Muscle layer of colon (tissue), 2 donors: ENCODE measurements around the gene COCH.

Experiments used
- H3K27ac ChIP-seq: one replicate; pipeline ENCODE4 v1.7.0; 2013; ENCODE audit warnings: low read depth, mild to moderate bottlenecking, low read length, moderate library complexity
- H3K27me3 ChIP-seq, 2 donors: one replicate each; pipeline ENCODE4 v1.7.0; 2013; ENCODE audit warnings: low read length in 2 of 2, mild to moderate bottlenecking in 2 of 2; ENCODE audit not compliant: insufficient read depth in 2 of 2, control insufficient read depth in 1 of 2
- H3K36me3 ChIP-seq: one replicate; pipeline ENCODE4 v1.7.0; 2013; ENCODE audit warnings: mild to moderate bottlenecking, low read length; ENCODE audit not compliant: insufficient read depth
- H3K4me1 ChIP-seq: one replicate; pipeline ENCODE4 v1.7.0; 2013; ENCODE audit warnings: mild to moderate bottlenecking, low read length; ENCODE audit not compliant: insufficient read depth
- H3K4me3 ChIP-seq, 2 donors: one replicate each; pipeline ENCODE4 v1.7.0; 2013; ENCODE audit warnings: low read length in 2 of 2, low read depth in 1 of 2, mild to moderate bottlenecking in 1 of 2, moderate library complexity in 1 of 2
- H3K9ac ChIP-seq: one replicate; pipeline ENCODE4 v1.7.0; 2013; ENCODE audit warnings: low read length
- H3K9me3 ChIP-seq: one replicate; pipeline ENCODE4 v1.7.0; 2013; ENCODE audit warnings: mild to moderate bottlenecking, low read length
- donor health status: abdominal sarcoma.
- donor health status: Adenocarcinoma of cecum.

COCH gene

GRCh38 chr14:30874120-30874998, at the start of gene COCH:
Gene COCH (plus strand): TSS chr14:30874559. CDS start chr14:30874939, 380 bp downstream.
- Histone ChIP-seq H3K36me3 (no peaks in the 10 kb centered on the region), H3K9me3 (no peaks in the 10 kb centered on the region), H3K27ac (no peak within 1 kb of the TSS), H3K27me3 (peaks cover 17 to 34% of the 10 kb centered on the region in 2 donors), H3K4me3 (peak within 1 kb of the TSS; percentile 55 to 74), H3K9ac (no peak within 1 kb of the TSS), H3K4me1 (peaks cover 7% of the 10 kb centered on the region)

DNA sequence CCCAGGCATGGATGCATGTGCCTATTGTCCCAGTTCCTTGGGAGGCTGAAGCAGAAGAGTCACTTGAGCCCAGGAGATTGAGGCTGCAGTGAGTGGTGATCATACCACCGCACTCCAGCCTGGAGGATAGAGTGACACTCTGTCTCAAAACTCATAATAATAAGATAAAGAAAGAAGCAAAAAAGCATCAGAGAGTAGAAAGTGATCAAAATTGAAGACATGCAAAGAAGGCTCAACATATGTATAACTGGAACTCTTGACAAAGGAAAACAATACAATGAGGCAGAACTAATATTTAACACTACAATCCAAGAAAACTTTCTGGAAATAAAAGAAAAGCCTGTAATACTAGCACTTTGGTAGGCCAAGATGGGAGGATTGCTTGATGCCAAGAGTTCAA, 48.3 kb upstream of the COCH start:
- H3K36me3 ChIP-seq, result no peaks in the 10 kb centered on the region
- H3K27ac ChIP-seq, result no peak overlapping the region
- no peak overlapping the region for H3K4me3 ChIP-seq
- H3K4me1 ChIP-seq, result no peaks in the 10 kb centered on the region
- no peaks in the 10 kb centered on the region for H3K27me3 ChIP-seq
- peaks cover 5% of the 10 kb centered on the region for H3K9me3 ChIP-seq
- H3K9ac ChIP-seq, result no peak overlapping the region

- Histone ChIP-seq H3K4me3 (no peak overlapping the region), H3K9me3 (peaks cover 5% of the 10 kb centered on the region), H3K9ac (no peak overlapping the region), H3K27me3 (no peaks in the 10 kb centered on the region), H3K4me1 (no peaks in the 10 kb centered on the region), H3K27ac (no peak overlapping the region), H3K36me3 (no peaks in the 10 kb centered on the region)
Observed at GRCh38 chr14:30829853-30830252, 44.5 kb upstream of the COCH start.

DNA sequence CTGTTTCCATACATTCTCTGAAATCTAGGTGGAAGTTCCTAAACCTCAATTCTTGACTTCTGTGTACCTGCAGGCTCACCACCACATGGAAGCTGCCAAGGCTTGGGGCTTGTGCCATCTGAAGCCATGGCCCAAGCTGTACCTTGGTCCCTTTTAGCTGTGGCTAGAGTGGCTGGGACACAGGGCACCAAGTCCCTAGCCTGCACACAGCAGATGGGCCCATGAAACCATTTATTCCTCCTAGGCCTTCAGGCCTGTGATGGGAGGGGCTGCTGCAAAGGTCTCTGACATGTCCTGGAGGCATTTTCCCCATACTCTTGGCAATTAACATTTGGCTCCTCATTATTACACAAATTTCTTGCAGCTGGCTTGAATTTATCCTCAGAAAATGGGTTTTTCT, 40.0 kb upstream of the COCH start:
- no peaks in the 10 kb centered on the region for H3K4me1 ChIP-seq
- H3K4me3 ChIP-seq, result no peak overlapping the region
- H3K9me3 ChIP-seq, result no peaks in the 10 kb centered on the region
- no peak overlapping the region for H3K9ac ChIP-seq
- no peaks in the 10 kb centered on the region for H3K36me3 ChIP-seq
- H3K27me3 ChIP-seq, result no peaks in the 10 kb centered on the region
- no peak overlapping the region for H3K27ac ChIP-seq

DNA sequence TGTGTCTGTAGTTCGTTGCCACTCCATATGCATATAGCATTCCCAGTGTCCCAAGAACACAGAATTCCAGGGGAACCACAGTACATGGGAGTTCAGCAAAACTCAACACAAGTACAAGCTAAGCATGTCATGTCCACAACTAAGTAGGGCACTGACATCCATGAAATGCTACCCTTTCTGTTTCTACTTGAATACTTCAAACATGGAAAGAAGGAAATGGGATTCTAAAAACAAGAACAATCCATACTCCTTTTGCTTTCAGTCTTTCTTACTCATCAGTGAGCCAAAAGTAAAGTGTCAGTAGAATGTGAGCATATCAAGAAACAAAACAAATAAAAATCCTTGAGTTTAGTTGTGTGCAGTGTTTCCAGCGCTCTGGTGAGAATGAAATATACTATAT, 36.0 kb upstream of the COCH start:
- Histone ChIP-seq H3K27ac (no peak overlapping the region), H3K4me3 (no peak overlapping the region), H3K4me1 (no peaks in the 10 kb centered on the region), H3K27me3 (no peaks in the 10 kb centered on the region), H3K9ac (no peak overlapping the region), H3K36me3 (no peaks in the 10 kb centered on the region), H3K9me3 (no peaks in the 10 kb centered on the region)

- no peaks in the 10 kb centered on the region for H3K9me3 ChIP-seq
Observed at GRCh38 chr14:30840086-30840779, 34.1 kb upstream of the COCH start.

GRCh38 chr14:30842431-30842830, 31.9 kb upstream of the COCH start:
- Histone ChIP-seq H3K27ac (no peak overlapping the region), H3K9me3 (no peaks in the 10 kb centered on the region), H3K4me3 (no peak overlapping the region), H3K36me3 (no peaks in the 10 kb centered on the region), H3K9ac (no peak overlapping the region), H3K4me1 (no peaks in the 10 kb centered on the region), H3K27me3 (no peaks in the 10 kb centered on the region)

More at GRCh38 chr14:30840086-30840779, 34.1 kb upstream of the COCH start:
- Histone ChIP-seq H3K4me3 (no peak overlapping the region), H3K27me3 (no peaks in the 10 kb centered on the region), H3K36me3 (no peaks in the 10 kb centered on the region), H3K9ac (no peak overlapping the region), H3K27ac (no peak overlapping the region), H3K4me1 (no peaks in the 10 kb centered on the region)

- Histone ChIP-seq H3K9ac (no peak overlapping the region), H3K27ac (no peak overlapping the region), H3K4me3 (no peak overlapping the region), H3K36me3 (no peaks in the 10 kb centered on the region), H3K27me3 (no peaks in the 10 kb centered on the region), H3K9me3 (no peaks in the 10 kb centered on the region), H3K4me1 (no peaks in the 10 kb centered on the region)
Observed at GRCh38 chr14:30848449-30849240, 25.7 kb upstream of the COCH start.

DNA sequence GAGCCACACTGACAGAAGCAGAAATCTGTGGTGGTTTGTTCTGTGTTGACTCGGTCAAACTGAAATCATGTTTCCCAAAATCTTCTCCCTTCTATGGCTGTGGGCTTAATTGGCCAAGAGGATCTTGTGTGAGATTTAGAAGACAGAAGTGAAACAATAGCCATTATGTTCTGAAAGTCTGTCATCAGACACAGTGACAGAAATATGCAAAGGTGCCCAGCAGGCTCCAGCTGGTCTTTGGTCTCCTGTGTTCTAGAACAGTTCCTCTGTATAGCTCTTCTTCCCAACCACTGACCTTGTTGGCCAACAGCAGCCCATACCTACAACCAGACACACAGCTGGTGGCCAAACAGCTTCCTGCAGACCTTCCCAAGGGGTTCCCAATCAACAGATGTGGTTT, 25.0 kb upstream of the COCH start:
- Histone ChIP-seq H3K27ac (no peak overlapping the region), H3K9me3 (no peaks in the 10 kb centered on the region), H3K9ac (no peak overlapping the region), H3K36me3 (no peaks in the 10 kb centered on the region), H3K4me1 (no peaks in the 10 kb centered on the region), H3K4me3 (no peak overlapping the region), H3K27me3 (no peaks in the 10 kb centered on the region)

GRCh38 chr14:30849983-30850382, 24.4 kb upstream of the COCH start:
- H3K27ac ChIP-seq, result no peak overlapping the region
- no peaks in the 10 kb centered on the region for H3K4me1 ChIP-seq
- H3K9me3 ChIP-seq, result no peaks in the 10 kb centered on the region
- H3K27me3 ChIP-seq, result no peaks in the 10 kb centered on the region
- H3K36me3 ChIP-seq, result no peaks in the 10 kb centered on the region
- no peak overlapping the region for H3K9ac ChIP-seq
- no peak overlapping the region for H3K4me3 ChIP-seq

GRCh38 chr14:30853946-30854345, 20.4 kb upstream of the COCH start:
- H3K36me3 ChIP-seq, result no peaks in the 10 kb centered on the region
- H3K4me3 ChIP-seq, result no peak overlapping the region
- H3K27me3 ChIP-seq, result no peaks in the 10 kb centered on the region
- no peak overlapping the region for H3K9ac ChIP-seq
- H3K4me1 ChIP-seq, result no peaks in the 10 kb centered on the region
- H3K27ac ChIP-seq, result no peak overlapping the region
- no peaks in the 10 kb centered on the region for H3K9me3 ChIP-seq
